ENCODE measurements around the gene FYN.

Gene FYN

DNA sequence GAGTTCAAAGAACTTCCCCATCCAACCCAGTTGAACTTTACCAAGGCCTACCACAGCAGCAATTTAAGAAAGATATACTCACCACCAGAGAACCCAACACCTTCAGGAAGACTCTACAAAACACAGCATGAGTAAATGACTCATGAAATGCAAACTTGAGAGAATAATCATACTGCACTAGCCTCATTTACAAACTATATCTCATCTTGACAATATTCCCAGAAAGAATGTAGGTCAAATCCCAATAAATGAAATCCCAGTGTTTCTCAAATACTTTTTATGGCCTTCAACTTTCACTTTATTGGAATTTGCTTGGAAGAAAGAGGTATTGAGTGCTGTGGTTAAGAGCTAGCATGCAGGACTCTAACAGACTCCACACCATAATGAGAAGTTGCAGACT lies 60.0 kb downstream of the FYN start:
- TF ChIP-seq, protein P1, sequence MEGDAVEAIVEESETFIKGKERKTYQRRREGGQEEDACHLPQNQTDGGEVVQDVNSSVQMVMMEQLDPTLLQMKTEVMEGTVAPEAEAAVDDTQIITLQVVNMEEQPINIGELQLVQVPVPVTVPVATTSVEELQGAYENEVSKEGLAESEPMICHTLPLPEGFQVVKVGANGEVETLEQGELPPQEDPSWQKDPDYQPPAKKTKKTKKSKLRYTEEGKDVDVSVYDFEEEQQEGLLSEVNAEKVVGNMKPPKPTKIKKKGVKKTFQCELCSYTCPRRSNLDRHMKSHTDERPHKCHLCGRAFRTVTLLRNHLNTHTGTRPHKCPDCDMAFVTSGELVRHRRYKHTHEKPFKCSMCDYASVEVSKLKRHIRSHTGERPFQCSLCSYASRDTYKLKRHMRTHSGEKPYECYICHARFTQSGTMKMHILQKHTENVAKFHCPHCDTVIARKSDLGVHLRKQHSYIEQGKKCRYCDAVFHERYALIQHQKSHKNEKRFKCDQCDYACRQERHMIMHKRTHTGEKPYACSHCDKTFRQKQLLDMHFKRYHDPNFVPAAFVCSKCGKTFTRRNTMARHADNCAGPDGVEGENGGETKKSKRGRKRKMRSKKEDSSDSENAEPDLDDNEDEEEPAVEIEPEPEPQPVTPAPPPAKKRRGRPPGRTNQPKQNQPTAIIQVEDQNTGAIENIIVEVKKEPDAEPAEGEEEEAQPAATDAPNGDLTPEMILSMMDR (IDR thresholded peaks at IDR 0.05) = no peak

DNA sequence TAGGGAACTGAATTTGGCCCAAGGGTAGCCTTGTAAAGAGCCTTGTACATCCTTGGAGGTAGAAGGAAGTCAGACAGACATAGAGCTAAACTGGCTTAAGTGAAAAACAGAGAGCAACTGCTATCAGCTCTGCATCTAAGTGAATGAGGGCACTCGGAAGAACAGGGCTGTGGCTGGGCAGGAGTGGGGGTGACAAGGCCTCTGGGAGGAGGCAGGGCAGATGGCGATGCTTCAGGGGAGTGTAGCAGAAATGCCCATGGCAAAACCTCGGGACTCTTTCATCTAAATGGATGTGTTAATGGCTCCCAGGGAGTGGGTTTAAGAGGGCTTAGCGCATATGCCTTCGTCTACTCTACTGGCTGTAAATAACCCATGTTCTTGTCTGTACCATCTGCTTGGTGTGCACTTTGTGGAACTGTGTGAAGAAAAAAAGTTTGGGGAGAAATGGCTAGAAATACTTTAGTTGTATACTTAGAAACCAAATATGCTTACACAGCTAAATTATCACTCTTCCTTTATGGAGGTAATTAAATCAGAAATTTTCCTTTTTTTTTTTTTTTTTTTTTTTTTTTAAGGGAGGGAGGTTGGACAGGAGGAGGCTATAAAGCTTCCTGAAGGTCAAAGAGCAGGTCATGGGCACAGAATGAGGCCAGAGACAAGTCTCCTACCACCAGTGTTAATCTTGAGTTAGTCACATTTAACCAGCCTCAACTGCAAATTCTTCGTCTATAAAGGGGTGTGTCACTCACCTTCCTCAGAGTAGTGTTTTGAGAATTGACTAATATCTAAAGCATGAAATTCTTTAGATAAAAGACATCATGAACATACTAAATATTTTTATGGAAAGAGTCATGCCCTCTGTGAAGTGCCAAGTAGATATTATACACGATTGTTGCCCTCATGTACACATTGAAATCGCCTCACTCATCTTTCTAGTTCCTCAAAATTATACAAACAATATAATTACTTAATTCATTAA lies 60.9 kb downstream of the FYN start:
- TF ChIP-seq, protein P1 (IDR thresholded peaks at IDR 0.05) = no peak

DNA sequence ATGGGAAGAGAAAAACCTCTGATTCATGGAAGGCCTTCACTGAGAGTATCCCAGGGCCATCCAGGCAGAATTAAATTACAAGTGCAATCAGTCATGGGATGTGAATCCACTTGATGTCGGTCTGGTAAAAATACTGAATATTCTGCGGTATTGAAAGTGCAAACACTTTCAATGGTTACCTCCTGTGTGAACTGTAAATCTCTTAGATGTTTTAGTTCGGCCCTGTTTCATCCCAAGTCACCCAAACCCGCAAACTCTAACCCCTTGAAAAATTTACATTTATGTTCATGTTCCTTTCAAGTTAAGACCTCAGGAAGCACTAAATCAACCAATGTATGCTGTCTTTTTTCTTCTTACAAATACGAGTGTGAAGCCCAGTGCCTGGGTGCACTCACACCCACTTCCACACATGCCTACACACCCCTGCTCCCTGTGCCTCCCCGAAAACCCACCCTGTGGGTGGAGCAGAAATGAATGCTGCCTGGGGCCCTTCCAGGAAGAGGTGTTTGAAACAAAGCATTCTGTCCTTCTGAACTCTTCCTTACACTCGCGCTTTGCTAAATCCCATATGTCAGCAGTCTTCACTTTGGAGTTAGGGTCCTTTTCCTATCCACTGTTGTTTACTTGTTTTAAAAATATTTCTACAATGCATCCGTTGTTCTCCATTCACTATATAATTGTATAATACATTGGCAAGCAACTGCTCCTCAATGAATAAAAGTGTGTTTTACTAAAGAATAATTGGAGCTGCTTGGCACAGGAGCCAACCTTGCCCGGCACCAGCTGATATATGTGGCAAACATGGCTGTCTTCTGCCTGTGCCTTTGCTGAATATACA lies 62.7 kb downstream of the FYN start:
- TF ChIP-seq, protein P1 (IDR thresholded peaks at IDR 0.05) = no peak

DNA sequence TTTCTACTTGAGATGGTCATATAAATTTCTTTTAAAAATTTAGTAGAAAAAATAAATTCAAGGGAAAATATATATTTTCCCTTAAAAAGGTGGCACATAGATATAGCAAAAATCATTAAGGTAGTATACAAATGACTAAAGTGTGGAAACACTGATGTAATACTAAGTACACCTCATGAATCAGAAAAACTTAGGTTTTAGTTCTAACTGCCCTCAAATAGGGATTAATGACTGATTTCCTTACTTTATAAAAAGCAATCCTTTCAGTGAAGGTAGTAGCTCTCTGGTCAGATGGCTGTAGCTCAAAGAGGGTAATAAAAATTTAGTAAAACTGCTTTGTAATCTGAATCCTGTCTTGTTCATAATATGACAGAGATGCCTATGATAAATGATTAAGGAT lies 63.5 kb downstream of the FYN start:
- TF ChIP-seq, protein P1 (IDR thresholded peaks at IDR 0.05) = no peak

DNA sequence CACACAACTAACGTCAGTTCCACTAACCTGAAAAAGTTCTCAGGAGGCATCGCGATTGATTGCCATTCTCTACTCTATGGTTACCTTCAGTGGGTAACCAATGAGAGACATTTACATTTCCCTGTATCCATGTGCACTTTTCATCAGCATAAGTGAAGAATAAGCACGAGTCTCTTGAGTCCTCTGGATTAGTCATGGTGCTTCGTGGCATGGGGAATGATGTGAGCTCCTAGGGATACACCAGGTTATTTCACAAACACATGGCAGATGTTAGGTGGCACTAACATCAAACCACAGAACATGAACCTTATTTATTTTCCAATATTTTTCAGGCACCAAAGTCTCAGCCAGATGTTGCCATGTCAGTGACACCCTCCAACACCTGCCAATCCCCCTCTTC lies 64.0 kb downstream of the FYN start:
- TF ChIP-seq, protein P1 (IDR thresholded peaks at IDR 0.05) = no peak

DNA sequence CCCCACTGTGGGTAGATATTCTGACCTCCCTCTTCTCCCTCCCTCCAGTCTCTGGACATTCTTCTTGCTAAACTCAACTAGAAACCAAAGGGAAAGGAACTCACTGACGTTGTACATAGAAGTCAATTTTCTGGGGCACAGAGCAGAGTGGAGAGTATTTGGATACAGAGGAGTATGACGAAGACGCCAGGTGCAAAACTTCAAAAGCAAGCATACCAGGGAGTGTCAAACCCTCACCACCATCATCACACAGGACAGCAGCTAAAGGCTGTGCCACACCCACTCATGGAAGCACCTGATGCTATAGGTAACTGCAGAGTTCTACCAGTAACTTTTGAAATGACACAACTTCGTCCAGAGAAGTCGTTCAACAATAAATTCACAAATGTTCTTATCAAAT lies 64.8 kb downstream of the FYN start:
- TF ChIP-seq, protein P1 (IDR thresholded peaks at IDR 0.05) = no peak

DNA sequence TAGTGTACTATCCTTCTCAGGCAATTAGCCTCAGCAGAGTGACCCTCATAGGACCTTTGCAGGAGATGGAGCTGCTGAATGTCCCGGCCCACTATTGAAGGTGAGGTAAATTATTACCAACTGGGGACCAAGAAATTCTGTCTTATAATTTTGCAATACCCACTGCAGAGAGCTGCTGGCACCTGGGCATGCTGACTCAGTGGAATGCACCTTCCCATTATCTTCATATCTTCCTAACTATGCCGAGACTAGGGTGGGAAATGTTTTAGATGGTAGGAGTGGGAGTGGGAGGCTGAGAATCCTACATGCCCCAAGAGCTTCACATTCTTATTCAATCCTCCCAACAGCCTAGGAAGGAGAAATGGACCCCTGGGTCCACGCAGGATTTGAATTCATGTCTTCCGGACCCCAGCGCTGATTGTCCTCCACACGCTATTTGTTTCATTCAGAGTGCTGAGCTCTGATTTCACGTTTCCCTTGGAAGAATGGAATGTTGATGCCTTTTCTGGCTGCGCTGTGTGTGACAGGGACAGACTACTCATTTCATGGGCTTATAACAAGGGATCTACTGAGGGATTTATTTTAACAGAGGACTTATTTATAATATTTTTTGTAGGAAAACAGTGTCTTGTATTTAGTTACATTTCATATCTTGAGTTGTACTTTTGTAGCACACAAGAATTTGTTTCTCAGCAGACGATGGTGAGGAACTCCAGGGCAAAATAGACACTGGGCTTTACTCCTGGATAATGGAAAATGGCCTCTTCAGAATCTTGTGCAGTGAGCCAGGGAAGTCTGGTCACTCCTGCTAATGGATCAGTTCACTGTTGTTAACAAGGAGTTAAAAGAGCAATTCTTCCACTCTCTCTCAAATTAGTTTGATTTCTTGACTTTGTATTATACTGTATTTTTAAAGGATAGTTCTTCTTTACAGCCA lies 66.4 kb downstream of the FYN start:
- TF ChIP-seq, protein P1 (IDR thresholded peaks at IDR 0.05) = no peak

Measured in LNCAP (cell line).